SH-SY5Y (cell line): ENCODE data around the gene NMT2.

ENCODE experiments used
- GATA2 ChIP-seq: IDR thresholded peaks from 2 replicates; pipeline ENCODE4 v1.6.1; 2011; ENCODE audit warnings: mild to moderate bottlenecking, low read depth, low read length
- GATA3 ChIP-seq: IDR thresholded peaks from 2 replicates; pipeline ENCODE4 v1.6.1; 2011; ENCODE audit warnings: low read depth, mild to moderate bottlenecking, low read length, moderate library complexity

GRCh38 chr10:15106352-15107013 is 62.0 kb downstream of the NMT2 start:
- TF ChIP-seq GATA2 (no peak), GATA3 (no peak)
